Endometrial microvascular endothelial cells (primary cell): ENCODE data around the gene ALDH3B2. TPM values are rescaled to one million over a fixed set of nuclear protein-coding genes. Genes with fewer than 3 reads are reported as not detected.
"Not testable (repeated sequence)": the region's sequence is repeated elsewhere in the genome, so short reads cannot be mapped to it uniquely, and the experiment has no call there.

Source experiments
- in situ Hi-C: cut with HindIII; loops from 2 replicates; pipeline ENCODE4 v1.10.0; 2017; ENCODE audit warnings: low sequenced_read_pairs, low pct_unique_long_range_greater_than_20kb; ENCODE audit errors: inconsistent ontology term
- total RNA-seq: library from RNA; depleted of rRNA; stranded (reverse); fragments of >200 nt; gene quantifications from one replicate; pipeline ENCODE4 v1.2.3, GENCODE V29; 2015; ENCODE audit errors: inconsistent ontology term

The ALDH3B2 gene
- total RNA-seq, 1 donor from 2014 or later, result not detected

DNA sequence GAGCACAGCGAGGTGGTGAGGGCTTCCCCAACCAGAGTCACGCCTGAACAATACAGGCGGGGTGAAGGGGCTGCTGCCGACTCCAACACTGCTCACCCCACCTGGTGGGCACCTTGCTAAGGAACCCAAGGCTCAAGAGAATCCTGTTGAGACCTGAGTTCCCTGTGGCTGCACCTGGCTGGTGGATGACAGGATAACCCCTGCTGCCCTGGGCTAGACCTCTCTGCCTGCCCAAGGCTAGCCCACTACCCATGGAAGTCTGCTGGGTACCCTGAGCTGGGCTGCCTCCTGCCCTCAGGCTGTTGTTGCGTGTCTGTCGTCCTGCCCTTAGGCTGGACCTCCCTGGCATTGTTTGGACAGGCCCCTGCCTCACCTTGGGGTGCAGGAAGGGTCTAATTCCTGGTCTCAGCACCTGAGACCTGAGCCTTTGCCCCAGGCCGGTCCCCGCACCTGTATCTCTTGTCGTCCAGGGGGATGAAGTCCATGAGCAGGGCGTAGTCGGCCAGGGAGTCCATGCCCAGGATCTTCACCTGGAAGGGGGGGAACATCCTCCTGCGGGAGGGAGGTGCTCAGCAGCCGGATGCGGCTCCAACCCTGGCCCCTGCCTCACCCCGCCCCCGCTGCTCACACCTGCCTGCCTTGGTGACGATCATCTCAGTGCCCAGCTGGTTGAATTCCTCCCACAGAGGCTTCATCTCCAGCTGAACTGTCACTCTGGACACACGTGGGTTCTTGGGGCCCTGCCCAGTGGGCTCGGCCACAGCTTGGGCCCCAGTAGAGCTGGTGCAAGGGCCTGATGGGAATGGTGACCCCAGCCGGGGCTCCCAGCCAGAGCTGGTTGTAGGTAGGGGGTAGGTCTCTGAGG, 39.8 kb downstream of the ALDH3B2 start:
- in situ Hi-C loops, result no loop called here

DNA sequence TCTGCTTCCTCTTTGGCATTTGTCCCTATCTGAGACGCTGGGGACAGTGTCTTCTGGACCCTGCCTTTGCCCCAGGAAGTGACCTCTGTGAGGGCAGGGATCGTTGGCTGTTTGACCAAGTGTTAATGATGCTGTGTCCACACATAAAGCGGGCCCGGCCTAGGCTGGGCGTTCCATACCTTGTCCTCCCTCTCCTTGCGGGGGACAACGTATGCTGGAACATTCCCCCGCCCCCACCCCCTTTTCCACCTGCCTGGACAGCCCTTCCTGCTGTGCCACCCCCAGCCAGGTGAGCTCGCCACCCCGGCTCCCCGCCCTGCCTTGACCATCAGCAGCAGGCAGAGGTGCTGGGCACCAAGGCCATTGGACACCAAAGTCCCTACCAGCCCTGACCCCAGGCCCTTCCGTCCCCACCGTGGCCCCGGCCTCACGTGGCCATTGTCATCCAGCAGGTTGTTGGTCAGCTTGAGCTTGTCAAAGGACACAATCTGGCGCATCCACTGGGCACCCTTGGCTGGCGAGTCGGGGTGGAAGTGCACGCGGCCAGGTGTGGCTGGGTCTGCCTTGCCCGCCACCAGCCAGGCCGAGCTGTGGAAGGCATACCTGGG, 40.6 kb downstream of the ALDH3B2 start:
- in situ Hi-C loops, result no loop called here

DNA sequence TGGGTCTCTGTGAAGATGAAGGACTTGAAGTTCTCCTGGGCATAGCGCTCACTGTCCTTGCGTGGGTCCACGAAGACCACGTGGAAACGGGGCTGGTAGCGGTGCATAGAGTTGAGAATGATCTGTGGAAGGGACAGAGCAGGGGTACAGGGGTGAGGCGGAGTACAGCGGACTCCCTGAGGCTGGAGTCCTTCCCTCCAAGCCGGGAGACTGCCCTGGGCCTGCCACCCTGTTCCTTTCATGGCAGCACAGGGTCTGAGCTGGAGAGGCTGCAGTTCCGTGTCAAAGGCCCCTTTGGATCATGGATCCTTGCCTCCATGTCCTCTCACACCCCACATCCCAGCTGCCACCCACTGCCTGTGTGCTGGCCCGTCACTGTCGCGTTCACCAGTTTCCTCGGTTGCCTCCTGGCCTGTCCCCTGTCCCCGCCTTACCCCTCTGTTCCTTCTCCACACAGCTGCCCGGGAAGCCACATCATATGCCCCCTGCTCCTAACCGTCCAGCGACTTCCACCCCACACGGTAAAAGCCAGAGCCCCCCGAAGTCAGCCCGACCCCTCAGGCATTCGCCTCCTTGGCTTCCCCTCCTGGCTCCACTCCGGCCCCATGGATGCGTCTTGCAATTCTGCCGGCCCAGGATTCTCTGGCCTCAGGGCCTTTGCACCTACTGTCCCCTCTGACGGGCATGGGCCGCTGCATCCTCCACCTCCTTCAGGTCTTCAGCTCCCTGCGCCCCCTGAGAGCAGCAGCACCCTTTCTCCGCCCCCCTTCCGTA, 41.3 kb downstream of the ALDH3B2 start:
- in situ Hi-C loops, result no loop called here

DNA sequence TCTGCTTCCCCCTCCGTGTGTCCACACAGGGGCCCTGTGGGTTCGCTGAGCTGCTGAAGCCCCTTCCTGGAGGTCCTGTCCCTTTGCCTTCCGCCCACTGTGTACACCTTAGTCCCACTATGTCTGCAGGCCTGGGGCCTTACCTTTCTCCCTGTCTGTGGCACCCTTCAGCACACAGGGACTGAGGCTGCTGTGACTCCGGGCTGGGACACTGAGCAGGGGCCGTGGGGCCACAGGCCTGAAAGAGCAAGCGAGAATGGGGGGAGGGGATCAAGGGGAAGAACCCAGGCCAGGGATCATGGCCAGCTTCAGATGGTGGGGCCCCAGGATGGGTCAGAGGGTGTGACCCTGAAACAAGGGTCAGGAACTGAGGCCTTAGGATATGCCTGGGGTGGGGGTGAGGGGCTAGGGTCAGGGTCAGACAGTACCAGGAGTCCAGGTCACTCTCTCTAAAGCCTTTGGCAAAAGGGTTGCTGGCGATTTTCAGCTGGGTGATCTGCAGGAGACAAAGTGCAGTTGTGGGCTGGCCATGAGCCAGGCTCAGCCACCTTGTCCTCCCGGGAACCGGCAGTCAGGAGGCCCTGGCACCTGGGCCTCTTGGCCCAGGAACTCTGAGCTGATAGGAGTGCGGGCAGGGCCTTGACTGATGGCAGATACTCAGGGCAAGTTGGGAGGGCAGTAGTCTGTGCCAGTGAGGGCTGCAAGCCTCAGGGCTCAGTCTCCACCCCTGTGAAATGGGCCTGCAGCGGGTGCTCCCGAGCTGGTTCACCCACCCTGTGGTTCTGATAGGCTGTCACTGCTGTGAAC, 42.0 kb downstream of the ALDH3B2 start:
- in situ Hi-C loops, result no loop called here

DNA sequence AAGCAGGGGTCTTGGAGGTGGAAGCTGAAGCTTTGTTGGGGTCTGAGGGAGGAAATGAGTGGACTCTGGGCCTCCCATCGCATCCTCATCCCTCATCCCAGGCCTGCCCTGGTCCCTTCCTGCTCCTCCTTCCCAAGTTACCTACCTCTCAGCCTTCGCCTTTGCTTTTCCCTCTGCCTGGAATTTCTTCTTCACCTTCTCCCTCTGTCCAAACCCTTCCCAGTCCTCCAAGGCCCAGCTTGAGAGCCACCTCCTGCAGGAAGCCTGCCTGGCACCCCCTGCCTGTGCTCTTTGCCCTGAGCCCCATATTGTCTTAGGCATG, 42.6 kb downstream of the ALDH3B2 start:
- in situ Hi-C loops, result no loop called here

DNA sequence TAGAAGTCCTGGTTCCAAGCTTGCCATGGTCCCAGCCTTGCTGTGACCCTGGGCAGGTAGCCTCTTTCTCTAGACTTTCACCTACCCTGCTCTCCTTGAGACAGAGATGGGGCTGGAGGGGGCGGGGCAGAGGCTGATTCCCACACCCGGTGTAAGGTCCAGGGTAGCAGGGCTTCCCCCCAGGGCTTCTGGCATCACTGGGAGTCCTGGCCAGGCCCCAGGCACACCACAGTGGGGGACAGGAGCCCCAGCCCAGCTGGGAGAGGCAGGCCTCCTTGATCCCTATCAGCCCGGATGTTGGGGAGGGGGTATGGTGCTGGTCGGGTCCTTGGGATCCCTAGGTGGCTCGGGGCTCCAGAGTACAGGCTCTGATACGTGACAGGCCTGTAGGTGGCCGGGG, 43.0 kb downstream of the ALDH3B2 start:
- in situ Hi-C loops, result no loop called here

DNA sequence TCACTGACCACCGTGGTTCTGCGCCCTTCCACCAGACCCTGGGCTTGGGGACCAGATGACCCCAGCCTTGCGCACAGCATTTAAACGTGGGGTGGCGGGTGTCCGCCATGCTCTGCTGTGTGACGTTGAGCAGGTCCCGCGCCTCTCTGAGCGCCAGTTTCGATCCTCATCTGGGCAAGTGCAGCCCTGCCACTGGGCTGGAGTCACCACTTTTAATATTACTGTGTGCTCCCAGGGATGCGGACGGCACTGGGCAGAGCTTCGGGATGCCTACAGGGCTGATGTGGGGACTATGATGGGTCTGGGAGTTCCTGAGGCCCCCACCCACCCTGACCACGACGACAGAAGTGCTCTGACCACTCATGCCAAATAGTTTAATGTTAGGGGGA, 43.5 kb downstream of the ALDH3B2 start:
- in situ Hi-C loops, result no loop called here

DNA sequence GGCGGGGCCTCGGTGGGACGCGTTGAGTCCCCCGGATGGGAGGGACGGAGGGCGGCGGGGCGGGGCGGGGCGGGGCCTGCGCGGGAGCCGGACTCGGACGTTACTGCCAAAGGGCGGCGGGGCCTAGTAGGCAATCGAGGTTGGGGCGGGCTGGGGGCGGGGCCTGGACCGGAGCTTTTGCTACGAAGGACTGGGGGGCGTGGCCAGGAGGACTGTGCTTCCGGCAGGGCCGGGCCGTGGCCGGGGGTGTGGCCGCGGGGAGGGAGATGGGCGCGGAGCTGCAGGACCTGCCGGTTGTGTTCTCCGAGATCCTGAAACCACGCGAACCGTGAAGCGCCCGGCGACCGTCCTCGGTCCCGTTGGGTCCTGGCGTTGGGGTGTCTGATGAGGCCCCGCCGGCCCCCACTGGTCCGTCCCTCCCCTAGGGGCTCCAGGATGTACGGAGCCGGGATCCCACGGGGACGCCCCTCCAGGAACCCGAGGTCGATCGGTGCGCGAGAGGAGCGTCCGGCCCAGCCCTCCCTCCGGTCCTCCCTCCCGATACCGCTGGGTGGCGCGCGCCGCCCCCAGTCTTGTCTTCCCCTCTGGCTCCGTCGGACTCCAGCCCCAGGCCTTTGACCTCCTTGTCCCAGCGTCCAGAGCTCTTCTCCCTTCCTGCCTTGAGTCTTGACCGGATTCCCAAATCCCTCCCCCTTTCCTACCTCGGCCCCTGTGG, 44.0 kb downstream of the ALDH3B2 start:
- in situ Hi-C loops, result no loop called here

DNA sequence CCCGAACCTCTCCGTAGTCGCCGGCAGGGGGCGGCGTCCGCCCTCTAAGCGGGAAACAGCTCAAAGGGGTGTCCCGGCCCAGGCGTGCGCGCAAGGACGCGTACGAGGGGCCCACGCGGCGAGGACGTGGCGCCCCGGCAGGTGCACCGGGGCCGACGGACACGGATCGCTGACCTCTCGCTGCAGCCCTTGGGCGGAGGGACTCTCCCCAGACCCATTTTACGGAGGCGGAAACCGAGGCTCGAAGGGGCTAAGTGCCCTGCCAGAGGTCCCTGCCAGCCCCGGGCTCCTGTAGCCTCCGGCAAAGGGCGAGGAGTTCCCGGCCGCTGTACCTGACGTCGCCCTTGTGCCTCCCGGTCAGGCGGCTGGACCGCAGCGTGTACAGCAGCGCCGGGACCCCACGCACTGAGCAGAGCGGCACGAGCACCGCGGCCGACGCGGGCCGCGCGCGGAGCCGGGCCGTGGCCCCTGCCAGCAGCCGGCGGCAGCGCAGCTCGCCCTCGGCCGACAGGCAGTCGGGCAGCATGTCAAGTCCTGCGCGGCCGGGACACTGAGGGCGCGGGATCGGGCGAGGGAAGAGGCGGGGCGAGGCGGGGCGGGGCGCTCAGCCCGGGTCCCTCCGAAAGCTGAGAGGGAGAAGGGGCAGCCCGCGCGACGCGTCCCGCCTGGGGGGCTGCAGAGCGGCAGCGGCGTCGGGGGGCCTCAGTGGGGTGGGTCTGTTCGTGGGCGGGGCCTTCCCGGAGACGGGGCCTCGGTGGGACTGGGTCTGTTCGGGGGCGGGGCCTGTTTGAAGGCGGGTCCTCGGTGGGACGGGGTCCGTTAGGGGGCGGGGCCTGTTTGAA, 44.8 kb downstream of the ALDH3B2 start, which contains the start of gene NUDT8:
Gene NUDT8, minus strand, starts transcription at position 552 of the 842 bp plus-strand sequence. Its CDS starts 26 bp downstream, at position 526.
- in situ Hi-C loops, result no loop called here

DNA sequence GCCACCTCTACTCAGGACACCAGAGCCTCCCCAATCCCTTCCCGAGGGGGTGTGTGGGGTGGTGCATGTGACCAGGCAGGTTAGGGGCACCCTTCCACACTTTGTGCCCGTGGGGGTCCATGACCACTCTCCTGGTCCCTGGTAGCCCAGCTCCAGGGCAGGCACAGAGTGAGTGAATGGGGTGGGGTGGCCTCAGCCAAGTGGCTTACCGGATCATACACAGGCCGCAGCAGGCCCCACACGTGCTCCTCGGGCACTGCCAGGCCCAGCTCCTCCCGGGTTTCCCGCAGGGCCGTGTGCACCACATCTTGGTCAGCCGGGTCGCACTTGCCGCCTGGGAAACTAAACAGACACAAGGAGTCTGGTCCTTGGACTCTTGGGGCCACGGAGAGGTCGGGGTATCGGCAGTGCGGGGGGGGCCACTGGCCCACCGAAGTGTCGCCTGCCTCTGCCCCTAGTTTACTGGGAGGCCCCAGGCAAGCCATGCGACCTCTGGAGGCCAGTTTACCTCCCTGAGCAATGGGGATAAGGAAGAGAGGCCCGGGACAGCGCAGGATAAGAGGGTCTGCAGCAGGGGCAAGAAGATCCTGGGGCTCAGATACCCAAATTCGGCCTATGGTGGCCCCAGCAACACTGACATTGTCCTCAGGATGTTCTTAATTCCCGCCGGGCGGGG, 45.6 kb downstream of the ALDH3B2 start:
- in situ Hi-C loops, result no loop called here

DNA sequence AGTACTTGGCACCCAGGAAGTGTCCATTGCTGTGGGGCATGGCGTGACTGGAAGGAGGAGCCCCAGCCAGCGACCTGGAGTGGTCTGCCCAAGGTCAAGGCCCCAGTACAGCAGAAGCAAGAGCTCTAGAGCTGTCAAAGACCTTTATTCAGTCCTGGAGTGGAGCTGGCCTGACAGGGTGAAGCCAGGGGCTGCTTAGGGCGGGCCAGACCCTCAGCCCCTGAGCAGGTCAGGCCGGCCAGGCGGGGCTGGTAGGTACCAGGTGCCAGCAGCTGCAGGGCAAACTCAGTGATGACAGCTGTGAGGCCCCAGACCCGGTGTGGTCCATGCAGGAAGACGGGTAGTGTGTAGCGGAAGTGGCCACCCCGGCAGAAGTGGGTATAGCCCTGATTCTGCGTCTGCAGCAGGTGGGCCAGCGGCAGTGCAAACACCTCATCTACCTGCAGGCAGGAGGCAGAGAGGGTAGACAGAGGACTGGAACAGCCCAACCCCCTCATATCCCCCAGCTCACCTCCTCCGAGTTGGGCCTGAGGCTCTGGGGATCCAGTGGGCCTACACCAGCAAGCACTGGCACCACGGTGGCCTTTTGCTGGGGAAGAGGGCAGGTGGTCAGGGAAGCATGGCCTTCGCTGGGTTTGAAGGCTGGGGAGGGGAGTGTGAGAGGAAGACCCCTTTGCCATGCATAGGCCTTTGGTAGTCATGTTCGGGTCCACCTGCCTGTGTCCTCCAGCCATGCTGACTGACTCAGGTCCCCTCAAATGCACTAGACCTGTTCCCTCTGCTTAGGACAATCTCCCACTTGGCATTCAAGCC, 46.4 kb downstream of the ALDH3B2 start:
- in situ Hi-C loops, result no loop called here

DNA sequence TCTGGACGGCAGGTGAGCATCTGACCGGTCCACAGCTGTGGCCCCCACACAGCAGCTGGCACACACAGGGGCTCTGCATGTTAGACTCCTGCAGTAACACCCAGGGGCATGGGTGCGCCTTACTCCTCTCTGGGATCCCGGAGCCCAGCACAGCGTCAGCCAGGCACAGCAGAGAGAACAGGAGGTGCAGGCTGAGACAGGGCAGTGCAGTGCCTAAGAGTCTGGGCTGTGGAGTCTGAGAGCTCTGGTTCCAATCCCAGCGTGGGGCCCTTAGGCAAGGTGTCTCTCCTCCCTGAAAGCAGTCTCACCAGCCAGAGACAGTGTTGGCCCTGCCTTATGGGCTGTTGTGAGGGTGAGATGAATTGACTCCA, 47.0 kb downstream of the ALDH3B2 start:
- in situ Hi-C loops, result no loop called here

DNA sequence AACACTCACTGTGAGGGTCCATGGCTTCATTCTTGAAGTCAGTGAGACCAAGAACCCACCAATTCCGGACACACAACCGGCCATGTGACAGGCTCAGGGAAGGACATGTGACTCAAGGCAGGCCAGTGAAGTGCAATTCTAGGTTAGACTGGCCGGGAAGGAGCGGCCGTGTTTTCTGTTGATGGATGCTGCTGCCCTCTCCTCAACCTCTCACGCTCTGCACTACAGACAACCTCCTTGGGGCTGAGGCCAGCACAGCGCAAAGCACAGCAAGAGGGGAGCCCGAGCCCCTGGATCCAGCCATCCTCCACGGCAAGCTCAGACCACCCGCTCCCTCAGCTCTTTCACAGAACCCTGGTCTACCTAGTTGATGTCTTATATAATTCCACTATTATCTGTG, 47.5 kb downstream of the ALDH3B2 start:
- in situ Hi-C loops, result no loop called here

DNA sequence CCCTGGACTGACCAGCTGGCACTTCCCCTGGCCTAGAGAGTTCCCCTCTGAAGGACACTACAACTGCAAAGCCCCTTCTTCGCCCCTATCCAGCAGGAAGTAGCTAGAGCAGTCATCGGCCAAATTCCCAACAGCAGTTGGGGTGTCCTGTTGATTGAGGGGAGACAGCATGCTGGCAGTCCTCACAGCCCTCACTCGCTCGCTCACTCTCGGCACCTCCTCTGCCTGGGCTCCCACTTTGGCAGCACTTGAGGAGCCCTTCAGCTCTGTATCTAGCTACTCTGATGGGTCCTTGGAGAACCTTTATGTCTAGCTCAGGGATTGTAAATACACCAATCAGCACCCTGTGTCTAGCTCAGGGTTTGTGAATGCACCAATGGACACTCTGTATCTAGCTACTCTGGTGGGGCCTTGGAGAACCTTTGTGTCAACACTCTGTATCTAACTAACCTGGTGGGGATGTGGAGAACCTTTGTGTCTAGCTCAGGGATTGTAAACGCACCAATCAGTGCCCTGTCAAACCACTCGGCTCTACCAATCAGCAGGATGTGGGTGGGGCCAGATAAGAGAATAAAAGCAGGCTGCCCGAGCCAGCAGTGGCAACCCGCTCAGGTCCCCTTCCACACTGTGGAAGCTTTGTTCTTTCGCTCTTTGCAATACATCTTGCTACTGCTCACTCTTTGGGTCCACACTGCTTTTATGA, 48.1 kb downstream of the ALDH3B2 start:
- in situ Hi-C loops, result not testable (repeated sequence)

DNA sequence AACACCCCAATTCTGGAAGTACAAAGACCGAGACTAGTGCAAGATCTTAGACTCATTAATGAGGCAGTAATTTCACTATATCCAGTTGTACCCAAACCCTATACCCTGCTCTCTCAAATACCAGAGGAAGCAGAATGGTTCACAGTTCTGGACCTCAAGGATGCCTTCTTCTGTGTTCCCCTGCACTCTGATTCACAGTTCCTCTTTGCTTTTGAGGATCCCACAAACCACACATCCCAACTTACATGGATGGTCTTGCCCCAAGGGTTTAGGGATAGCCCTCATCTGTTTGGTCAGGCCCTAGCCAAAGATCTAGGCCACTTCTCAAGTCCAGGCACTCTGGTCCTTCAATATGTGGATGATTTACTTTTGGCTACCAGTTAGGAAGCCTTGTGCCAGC, 50.6 kb downstream of the ALDH3B2 start:
- in situ Hi-C loops, result not testable (repeated sequence)

DNA sequence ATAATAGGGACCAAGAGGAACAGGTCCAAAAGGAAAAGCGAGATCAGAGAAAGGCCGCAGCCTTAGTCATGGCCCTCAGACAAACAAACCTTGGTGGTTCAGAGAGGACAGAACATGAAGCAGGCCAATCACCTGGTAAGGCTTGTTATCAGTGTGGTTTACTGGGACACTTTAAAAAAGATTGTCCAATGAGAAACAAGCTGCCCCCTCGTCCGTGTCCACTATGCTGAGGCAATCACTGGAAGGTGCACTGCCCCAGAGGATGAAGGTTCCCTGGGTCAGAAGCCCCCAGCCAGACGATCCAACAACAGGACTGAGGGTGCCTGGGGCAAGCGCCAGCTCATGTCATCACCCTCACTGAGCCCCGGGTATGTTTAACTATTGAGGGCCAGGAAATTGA, 51.5 kb downstream of the ALDH3B2 start:
- in situ Hi-C loops, result not testable (repeated sequence)
